ENCODE data around the gene IREB2.

IREB2 gene

GRCh38 chr15:78426300-78426699 lies 11.7 kb upstream of the IREB2 start:
- Histone ChIP-seq H3K4me3 (ENCODE audit: severe bottlenecking) (no peak overlapping the region), H3K4me1 (ENCODE audit: insufficient read depth, poor library complexity, severe bottlenecking) (no peaks in the 10 kb centered on the region), H3K9me3 (ENCODE audit: severe bottlenecking) (no peaks in the 10 kb centered on the region), H3K27ac (ENCODE audit: poor library complexity, severe bottlenecking) (no peak overlapping the region), H3K27me3 (ENCODE audit: insufficient read depth, poor library complexity, severe bottlenecking) (no peaks in the 10 kb centered on the region), H3K36me3 (ENCODE audit: low read depth) (no peaks in the 10 kb centered on the region)
- DNase-seq (ENCODE audit: low spot score): no peak
- TF ChIP-seq, protein P1, sequence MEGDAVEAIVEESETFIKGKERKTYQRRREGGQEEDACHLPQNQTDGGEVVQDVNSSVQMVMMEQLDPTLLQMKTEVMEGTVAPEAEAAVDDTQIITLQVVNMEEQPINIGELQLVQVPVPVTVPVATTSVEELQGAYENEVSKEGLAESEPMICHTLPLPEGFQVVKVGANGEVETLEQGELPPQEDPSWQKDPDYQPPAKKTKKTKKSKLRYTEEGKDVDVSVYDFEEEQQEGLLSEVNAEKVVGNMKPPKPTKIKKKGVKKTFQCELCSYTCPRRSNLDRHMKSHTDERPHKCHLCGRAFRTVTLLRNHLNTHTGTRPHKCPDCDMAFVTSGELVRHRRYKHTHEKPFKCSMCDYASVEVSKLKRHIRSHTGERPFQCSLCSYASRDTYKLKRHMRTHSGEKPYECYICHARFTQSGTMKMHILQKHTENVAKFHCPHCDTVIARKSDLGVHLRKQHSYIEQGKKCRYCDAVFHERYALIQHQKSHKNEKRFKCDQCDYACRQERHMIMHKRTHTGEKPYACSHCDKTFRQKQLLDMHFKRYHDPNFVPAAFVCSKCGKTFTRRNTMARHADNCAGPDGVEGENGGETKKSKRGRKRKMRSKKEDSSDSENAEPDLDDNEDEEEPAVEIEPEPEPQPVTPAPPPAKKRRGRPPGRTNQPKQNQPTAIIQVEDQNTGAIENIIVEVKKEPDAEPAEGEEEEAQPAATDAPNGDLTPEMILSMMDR (IDR thresholded peaks at IDR 0.05; ENCODE audit: poor library complexity, severe bottlenecking): no peak
- no peak for ATAC-seq (ENCODE audit: low read depth)

DNA sequence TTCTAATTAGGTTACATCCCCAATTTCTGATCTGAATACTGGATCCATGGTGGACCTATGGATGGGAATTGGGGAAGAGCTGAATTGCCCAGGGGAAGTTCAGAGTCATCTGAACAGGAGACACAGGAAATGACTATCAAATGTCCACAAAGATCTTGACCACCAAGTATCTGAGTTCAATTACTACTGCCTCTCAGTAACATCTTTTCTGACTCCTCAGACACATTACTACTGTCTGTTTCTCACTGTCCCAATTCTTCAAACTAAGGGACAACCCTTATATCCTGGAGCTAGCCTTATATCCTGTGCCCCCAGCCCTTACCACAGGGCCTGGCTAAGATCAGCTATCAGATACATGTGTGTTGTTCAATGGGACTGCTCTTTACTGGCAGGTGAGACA lies 10.1 kb upstream of the IREB2 start:
- ATAC-seq (ENCODE audit: low read depth) (no peak), DNase-seq (ENCODE audit: low spot score) (peak; percentile 6)
- Histone ChIP-seq H3K9me3 (ENCODE audit: severe bottlenecking) (no peaks in the 10 kb centered on the region), H3K27me3 (ENCODE audit: insufficient read depth, poor library complexity, severe bottlenecking) (no peaks in the 10 kb centered on the region), H3K27ac (ENCODE audit: poor library complexity, severe bottlenecking) (no peak overlapping the region), H3K4me1 (ENCODE audit: insufficient read depth, poor library complexity, severe bottlenecking) (no peaks in the 10 kb centered on the region), H3K36me3 (ENCODE audit: low read depth) (no peaks in the 10 kb centered on the region), H3K4me3 (ENCODE audit: severe bottlenecking) (no peak overlapping the region)
- TF ChIP-seq, protein P1 (IDR thresholded peaks at IDR 0.05; ENCODE audit: poor library complexity, severe bottlenecking): no peak

DNA sequence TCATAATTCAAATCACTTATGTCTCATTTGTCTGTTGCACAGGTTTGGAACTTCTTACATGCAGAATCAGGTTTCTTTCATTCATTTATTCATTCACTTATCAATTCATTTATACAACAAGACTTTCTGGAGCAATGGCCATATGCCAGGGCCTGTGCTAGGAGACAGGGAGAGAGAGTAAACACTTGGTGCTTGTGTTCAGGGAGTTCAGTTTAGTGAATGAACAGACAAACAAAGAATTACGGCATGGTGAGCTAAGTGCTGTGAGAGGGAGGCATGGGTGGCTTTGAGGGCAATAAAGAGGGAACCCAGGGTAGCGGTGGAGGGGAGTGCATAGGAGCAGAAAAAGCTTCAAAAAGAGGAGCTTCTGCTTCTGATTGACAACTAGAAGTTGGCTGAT lies 8.5 kb upstream of the IREB2 start:
- no peaks in the 10 kb centered on the region for H3K36me3 ChIP-seq (ENCODE audit: low read depth)

DNA sequence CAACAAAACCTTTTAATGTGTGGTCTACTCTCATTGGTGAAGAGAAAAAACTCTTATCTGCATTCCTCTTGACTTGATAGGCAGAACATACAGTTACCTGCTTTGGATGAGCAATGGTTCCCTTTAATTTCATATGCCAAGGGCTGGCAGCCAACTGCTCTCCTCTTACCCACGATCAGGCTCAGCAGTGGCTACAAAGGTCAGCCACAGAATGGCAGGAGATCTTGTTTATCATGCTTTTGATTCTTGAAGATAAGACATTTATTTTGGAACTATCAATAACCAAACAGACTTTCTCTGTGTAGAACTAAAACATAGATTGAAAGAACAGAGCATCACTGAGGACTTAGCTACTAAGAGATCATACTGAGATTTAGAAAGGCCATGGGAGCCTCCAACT lies 6.1 kb upstream of the IREB2 start:
- H3K36me3 ChIP-seq (ENCODE audit: low read depth): no peaks in the 10 kb centered on the region
- H3K4me3 ChIP-seq (ENCODE audit: severe bottlenecking): no peak overlapping the region
- H3K27me3 ChIP-seq (ENCODE audit: insufficient read depth, poor library complexity, severe bottlenecking): no peaks in the 10 kb centered on the region
- H3K4me1 ChIP-seq (ENCODE audit: insufficient read depth, poor library complexity, severe bottlenecking): peaks cover under 1% of the 10 kb centered on the region
- no peak overlapping the region for H3K27ac ChIP-seq (ENCODE audit: poor library complexity, severe bottlenecking)
- H3K9me3 ChIP-seq (ENCODE audit: severe bottlenecking): no peaks in the 10 kb centered on the region
- no peak for ATAC-seq (ENCODE audit: low read depth)
- TF ChIP-seq, protein P1 (IDR thresholded peaks at IDR 0.05; ENCODE audit: poor library complexity, severe bottlenecking): no peak
- peak; percentile 4 for DNase-seq (ENCODE audit: low spot score)

More for the DNA sequence above, 8.5 kb upstream of the IREB2 start:
- Histone ChIP-seq H3K4me3 (ENCODE audit: severe bottlenecking) (no peak overlapping the region), H3K4me1 (ENCODE audit: insufficient read depth, poor library complexity, severe bottlenecking) (no peaks in the 10 kb centered on the region), H3K27ac (ENCODE audit: poor library complexity, severe bottlenecking) (no peak overlapping the region), H3K27me3 (ENCODE audit: insufficient read depth, poor library complexity, severe bottlenecking) (no peaks in the 10 kb centered on the region), H3K9me3 (ENCODE audit: severe bottlenecking) (no peaks in the 10 kb centered on the region)
- ATAC-seq (ENCODE audit: low read depth) (no peak), DNase-seq (ENCODE audit: low spot score) (peak; percentile 10)
- TF ChIP-seq, protein P1 (IDR thresholded peaks at IDR 0.05; ENCODE audit: poor library complexity, severe bottlenecking): no peak

DNA sequence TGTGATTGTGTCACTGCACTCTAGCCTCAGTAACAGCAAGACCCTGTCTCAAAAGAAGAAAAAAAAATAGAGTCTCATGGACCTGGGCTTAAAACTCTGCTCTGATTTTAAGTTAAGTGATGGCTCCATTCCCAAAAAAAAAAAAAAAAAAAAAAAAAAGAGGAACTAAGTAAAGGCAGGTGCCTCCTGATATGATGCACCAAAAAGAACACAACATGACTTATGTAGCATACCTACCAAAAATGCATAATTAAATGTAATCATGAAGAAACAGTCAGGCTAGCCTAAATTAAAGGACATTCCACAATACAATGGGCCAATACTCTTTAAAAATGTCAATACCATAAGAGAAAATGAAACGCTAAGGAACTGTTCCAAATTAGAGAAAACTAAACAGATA lies 5.4 kb upstream of the IREB2 start:
- no peak overlapping the region for H3K4me3 ChIP-seq (ENCODE audit: severe bottlenecking)

More for the DNA sequence above, 5.4 kb upstream of the IREB2 start:
- Histone ChIP-seq H3K27me3 (ENCODE audit: insufficient read depth, poor library complexity, severe bottlenecking) (no peaks in the 10 kb centered on the region), H3K4me1 (ENCODE audit: insufficient read depth, poor library complexity, severe bottlenecking) (peaks cover 4% of the 10 kb centered on the region), H3K27ac (ENCODE audit: poor library complexity, severe bottlenecking) (no peak overlapping the region), H3K9me3 (ENCODE audit: severe bottlenecking) (no peaks in the 10 kb centered on the region), H3K36me3 (ENCODE audit: low read depth) (no peaks in the 10 kb centered on the region)
- TF ChIP-seq, protein P1 (IDR thresholded peaks at IDR 0.05; ENCODE audit: poor library complexity, severe bottlenecking): no peak
- no peak for DNase-seq (ENCODE audit: low spot score)
- no peak for ATAC-seq (ENCODE audit: low read depth)
